Calu3 (cell line): Measurements from ENCODE around the gene EIPR1. TPM values are rescaled to one million over a fixed set of nuclear protein-coding genes. Genes with fewer than 3 reads are reported as not detected.
A peak's percentile ranks its signal among the peaks of the same experiment; 100 is the strongest.
"Not testable (repeated sequence)": the region's sequence is repeated elsewhere in the genome, so short reads cannot be mapped to it uniquely, and the experiment has no call there.

Experiments used
- BruUV-seq: library from RNA; stranded (reverse); fragments of 400-500 nt; replicated peaks from 2 replicates; lab custom pipeline; 2021; lab: Mats Ljungman, UMichigan
- CTCF ChIA-PET: fragments of 300-600 bp; sonication (Branson Sonifier 250); formaldehyde crosslinking; loops from one replicate; lab custom pipeline; 2022; ENCODE audit warnings: antibody characterized with exemption; lab: Charles Lee
- DNase-seq: peaks from one replicate; pipeline ENCODE4 v3.0.0; 2022
- H3K27ac Mint-ChIP-seq: one replicate; pipeline ENCODE4 v1.8.0; 2022; ENCODE audit warnings: mixed read lengths; ENCODE audit not compliant: unreplicated experiment
- H3K27me3 Mint-ChIP-seq: one replicate; pipeline ENCODE4 v1.8.0; 2022; ENCODE audit warnings: mixed read lengths; ENCODE audit not compliant: unreplicated experiment
- H3K36me3 Mint-ChIP-seq: one replicate; pipeline ENCODE4 v1.8.0; 2022; ENCODE audit warnings: mild to moderate bottlenecking, moderate library complexity, mixed read lengths; ENCODE audit not compliant: insufficient read depth, unreplicated experiment
- H3K4me1 Mint-ChIP-seq: one replicate; pipeline ENCODE4 v1.8.0; 2022; ENCODE audit warnings: mild to moderate bottlenecking, low read depth, mixed read lengths; ENCODE audit not compliant: unreplicated experiment
- H3K4me3 Mint-ChIP-seq: one replicate; pipeline ENCODE4 v1.8.0; 2022; ENCODE audit warnings: mild to moderate bottlenecking, low read depth, moderate library complexity, mixed read lengths; ENCODE audit not compliant: unreplicated experiment
- H3K9me3 Mint-ChIP-seq: one replicate; pipeline ENCODE4 v1.8.0; 2022; ENCODE audit warnings: low read depth, mixed read lengths; ENCODE audit not compliant: unreplicated experiment
- CTCF ChIP-seq: fragments of 200-600 bp; IDR thresholded peaks from one replicate; pipeline ENCODE4 v1.8.0; 2022; ENCODE audit warnings: antibody characterized with exemption; ENCODE audit not compliant: unreplicated experiment
- intact Hi-C: fragments of 100-400 bp; cut with micrococcal nuclease; formaldehyde crosslinking; loops from one replicate; pipeline ENCODE4 v1.10.0; 2022; ENCODE audit not compliant: unreplicated experiment
- total RNA-seq: library from RNA; stranded (reverse); gene quantifications from 2 replicates; pipeline ENCODE4 v1.2.3, GENCODE V29; 2022

Gene EIPR1
- total RNA-seq, 1 experiment from 2014 or later = 31.7 TPM

- Mint-ChIP-seq H3K27ac (peak overlapping the region; percentile 92), H3K4me3 (peak overlapping the region; percentile 96), H3K9me3 (no peaks in the 10 kb centered on the region), H3K27me3 (no peaks in the 10 kb centered on the region), H3K36me3 (peaks cover 45% of the 10 kb centered on the region), H3K4me1 (peaks cover 15% of the 10 kb centered on the region)
- BruUV-seq = no TSS peak
- DNase-seq = no peak
- CTCF ChIA-PET = interaction anchor here (1.0 kb wide), 1 partner anchor 23 kb away, joined by 4 read pairs; no protein-coding TSS in a partner anchor
- intact Hi-C loops = loop anchor here (2.0 kb wide), 1 partner anchor 76 kb away; no protein-coding TSS in a partner anchor
- TF ChIP-seq CTCF = no peak
Measured at GRCh38 chr2:3379339-3379646, 1.7 kb upstream of the EIPR1 start.

- peak overlapping the region; percentile 86 for H3K27ac Mint-ChIP-seq
- CTCF ChIA-PET = interaction anchor here (0.7 kb wide), 1 partner anchor 91 kb away, joined by 3 read pairs; no protein-coding TSS in a partner anchor
- peaks cover 42% of the 10 kb centered on the region for H3K36me3 Mint-ChIP-seq
- H3K27me3 Mint-ChIP-seq = no peaks in the 10 kb centered on the region
- TF ChIP-seq CTCF = no peak
- H3K4me3 Mint-ChIP-seq = peak overlapping the region; percentile 96
- no peaks in the 10 kb centered on the region for H3K9me3 Mint-ChIP-seq
- DNase-seq = no peak
- H3K4me1 Mint-ChIP-seq = peaks cover 15% of the 10 kb centered on the region
- BruUV-seq = TSS peak; percentile 63
- intact Hi-C loops = no loop called here
Measured at GRCh38 chr2:3377279-3377611, 373 bp downstream of the EIPR1 start.

- peaks cover 13% of the 10 kb centered on the region for H3K4me1 Mint-ChIP-seq
- no peak for TF ChIP-seq CTCF
- H3K36me3 Mint-ChIP-seq = peaks cover 41% of the 10 kb centered on the region
- H3K9me3 Mint-ChIP-seq = no peaks in the 10 kb centered on the region
- H3K4me3 Mint-ChIP-seq = peak overlapping the region; percentile 96
- intact Hi-C loops = no loop called here
- BruUV-seq = no TSS peak
- CTCF ChIA-PET = interaction anchor here (0.7 kb wide), 1 partner anchor 90 kb away, joined by 3 read pairs; no protein-coding TSS in a partner anchor
- DNase-seq = no peak
- no peaks in the 10 kb centered on the region for H3K27me3 Mint-ChIP-seq
- peak overlapping the region; percentile 86 for H3K27ac Mint-ChIP-seq
Measured at GRCh38 chr2:3376821-3377220, 797 bp downstream of the EIPR1 start.

- H3K27me3 Mint-ChIP-seq, H3K9me3 Mint-ChIP-seq, intact Hi-C loops, CTCF ChIA-PET, BruUV-seq, H3K4me3 Mint-ChIP-seq, H3K36me3 Mint-ChIP-seq, DNase-seq, H3K27ac Mint-ChIP-seq, H3K4me1 Mint-ChIP-seq: not testable (repeated sequence)
Measured at GRCh38 chr2:3369340-3370181, 8.1 kb downstream of the EIPR1 start.

GRCh38 chr2:3368261-3368722 lies 9.3 kb downstream of the EIPR1 start:
- no peaks in the 10 kb centered on the region for H3K4me1 Mint-ChIP-seq
- intact Hi-C loops = no loop called here
- no peak for DNase-seq
- no peaks in the 10 kb centered on the region for H3K36me3 Mint-ChIP-seq
- CTCF ChIA-PET = no interaction called here
- no peak overlapping the region for H3K4me3 Mint-ChIP-seq
- H3K27me3 Mint-ChIP-seq = no peaks in the 10 kb centered on the region
- no peak overlapping the region for H3K27ac Mint-ChIP-seq
- no TSS peak for BruUV-seq
- H3K9me3 Mint-ChIP-seq = no peaks in the 10 kb centered on the region
- TF ChIP-seq CTCF = no peak
